ENCODE data around the gene EPB41L1.
A peak's percentile ranks its signal among the peaks of the same experiment; 100 is the strongest.

The EPB41L1 gene

GRCh38 chr20:36225666-36226065 is 71.1 kb downstream of the EPB41L1 start:
- DNase-seq (ENCODE audit: low spot score): no peak

GRCh38 chr20:36228770-36229169 is 74.2 kb downstream of the EPB41L1 start:
- DNase-seq (ENCODE audit: low spot score): no peak

DNA sequence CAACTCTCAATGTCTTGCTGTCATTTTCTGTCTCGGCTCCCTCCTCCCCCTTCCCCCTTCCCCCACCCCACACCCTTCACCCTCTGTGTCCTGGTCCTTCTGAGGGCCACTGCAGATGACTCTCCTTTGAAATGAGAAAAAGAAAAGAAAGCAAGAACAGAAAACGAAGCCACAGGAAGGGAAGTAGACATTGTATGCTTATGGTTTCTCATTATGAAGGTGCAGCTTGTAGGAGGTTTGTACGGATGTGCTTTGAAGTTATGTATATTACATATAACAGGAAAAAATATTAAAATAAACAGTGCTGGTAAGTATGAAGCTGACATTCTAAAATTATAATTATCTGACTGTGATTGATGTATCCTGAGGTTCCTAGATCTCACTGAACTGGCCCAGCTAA is 75.5 kb downstream of the EPB41L1 start:
- no peak for DNase-seq (ENCODE audit: low spot score)

DNA sequence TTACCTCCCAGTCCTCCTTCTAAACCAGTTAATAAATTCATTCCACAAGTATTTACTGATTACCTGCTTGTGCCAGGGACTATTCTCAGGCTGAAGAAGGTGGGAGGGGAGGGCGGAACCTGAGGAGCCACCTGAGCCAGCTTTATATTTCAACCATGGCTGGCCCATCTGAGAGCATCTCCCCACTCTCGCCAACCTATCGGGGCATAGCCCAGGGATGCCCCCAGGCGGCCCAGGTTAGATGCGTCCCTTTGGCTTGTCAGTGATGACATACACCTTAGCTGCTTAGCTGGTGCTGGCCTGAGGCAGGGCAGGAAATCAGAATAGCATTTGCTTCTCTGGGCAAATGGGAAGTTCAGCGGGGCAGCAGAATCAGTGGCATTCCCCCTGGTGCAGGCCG is 76.8 kb downstream of the EPB41L1 start:
- DNase-seq (ENCODE audit: low spot score): no peak

DNA sequence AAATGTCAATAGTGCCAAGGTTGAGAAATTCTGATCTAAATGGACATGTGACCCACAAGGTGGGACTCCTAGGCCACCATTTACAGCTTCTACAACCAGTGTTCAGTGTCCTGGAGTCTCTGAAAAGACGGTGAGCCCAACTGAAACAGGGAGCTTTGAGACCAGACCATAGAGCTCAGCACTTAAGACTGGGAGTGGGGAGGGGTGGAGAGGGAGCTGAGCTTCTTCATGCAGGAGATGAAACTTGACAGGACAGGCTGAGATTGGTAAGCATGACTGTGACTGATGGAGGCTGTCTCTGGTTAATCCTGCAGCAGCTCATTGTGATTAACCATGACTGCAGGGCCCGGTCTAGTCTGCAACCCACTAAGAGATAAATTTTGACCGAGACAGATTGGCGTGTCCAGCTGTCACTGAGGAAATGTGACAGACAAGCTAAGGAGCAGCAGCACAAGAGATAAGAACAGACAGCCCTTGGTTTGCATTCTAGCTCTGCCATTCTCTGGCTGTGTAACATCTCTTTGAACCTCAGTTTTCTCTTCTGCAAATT is 80.3 kb downstream of the EPB41L1 start:
- no peak for DNase-seq (ENCODE audit: low spot score)

DNA sequence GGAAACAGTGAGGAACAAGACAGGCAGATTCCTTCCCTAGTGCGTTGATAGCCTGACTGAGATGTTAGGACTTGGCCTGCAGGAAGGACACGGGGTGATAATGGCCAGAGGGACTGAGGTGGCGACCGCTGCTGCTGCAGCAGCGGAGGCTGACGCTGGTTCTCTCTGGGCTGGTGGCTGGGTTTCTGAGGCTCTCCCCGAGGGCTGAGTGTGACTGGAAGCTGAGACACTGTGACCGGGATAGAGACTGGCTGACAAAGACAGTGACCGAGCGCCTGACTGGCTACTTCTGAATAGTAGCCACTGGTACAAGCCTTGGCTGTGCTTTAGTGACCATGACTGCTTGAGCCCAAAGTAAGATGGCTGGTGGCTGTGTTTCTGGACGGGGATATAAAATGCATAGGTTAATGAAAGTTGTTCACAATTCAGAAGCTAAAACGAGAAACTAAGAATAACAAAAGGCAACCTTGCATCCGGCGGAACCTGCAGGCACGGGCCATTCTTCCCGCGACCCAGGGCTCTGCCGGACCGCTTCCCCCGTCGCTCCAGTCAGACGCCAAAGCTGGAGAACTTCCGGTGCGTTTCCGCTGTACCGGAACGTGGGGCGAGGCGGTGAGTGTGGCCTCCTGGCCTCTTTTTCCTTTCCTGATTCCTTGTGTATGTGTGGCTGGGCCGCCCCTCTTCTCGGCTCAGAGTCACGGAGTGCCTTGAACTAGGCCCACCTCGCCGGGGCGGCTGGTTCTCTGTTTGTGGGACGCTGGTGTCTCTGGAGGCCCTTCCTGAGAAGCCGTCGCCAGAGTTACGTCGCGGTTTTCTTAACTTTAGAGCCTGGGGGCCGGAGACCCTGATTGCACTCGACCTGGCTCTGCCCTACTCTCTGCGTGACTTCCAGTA is 81.6 kb downstream of the EPB41L1 start, which contains the start of gene AAR2:
Gene AAR2, plus strand, starts transcription at position 587 of the 894 bp plus-strand sequence. CDS start 3,391 bp downstream, outside the sequence.
- peak; percentile 63 for DNase-seq (ENCODE audit: low spot score)

- no peak for DNase-seq (ENCODE audit: low spot score)
Measured at GRCh38 chr20:36236786-36237121, 82.2 kb downstream of the EPB41L1 start.

GRCh38 chr20:36237477-36237876 is 82.9 kb downstream of the EPB41L1 start:
- no peak for DNase-seq (ENCODE audit: low spot score)

DNA sequence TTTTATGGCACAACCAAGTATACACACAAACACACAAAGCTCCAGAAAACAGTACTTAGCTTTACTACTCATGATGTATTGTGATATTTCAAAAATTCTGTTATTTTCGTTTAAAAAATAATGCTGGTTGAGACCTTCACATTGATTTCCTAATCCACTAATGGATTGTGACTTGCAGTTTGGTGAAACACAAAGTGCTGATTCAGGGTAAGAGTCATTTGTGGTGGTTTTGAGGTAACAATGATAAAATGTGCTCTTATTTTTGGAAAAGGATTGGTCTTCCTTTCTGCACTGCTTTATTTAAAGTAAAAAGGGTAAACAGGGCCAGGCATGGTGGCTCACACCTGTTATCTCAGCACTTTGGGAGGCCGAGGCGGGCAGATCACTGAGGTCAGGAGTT is 83.6 kb downstream of the EPB41L1 start:
- DNase-seq (ENCODE audit: low spot score): no peak

DNA sequence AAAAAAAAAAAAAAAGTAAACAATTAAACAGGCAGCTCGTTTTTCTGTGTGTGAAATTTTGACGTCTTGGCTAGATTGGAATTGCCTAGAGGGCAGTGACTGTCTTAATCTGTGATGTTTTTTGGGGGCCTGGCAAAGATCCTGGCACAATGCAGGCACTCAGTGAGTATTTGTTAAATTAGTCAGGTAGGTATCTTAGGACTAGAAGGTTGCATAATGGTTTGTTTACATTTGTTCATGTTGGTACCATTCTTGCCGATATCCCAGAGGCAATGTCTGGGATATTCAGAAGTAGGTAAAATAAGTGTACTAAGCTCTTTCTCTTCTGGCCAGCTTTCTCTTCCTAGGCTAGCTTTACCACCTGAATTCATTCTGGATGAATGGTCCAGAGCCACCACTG is 84.2 kb downstream of the EPB41L1 start:
- DNase-seq (ENCODE audit: low spot score): no peak

DNA sequence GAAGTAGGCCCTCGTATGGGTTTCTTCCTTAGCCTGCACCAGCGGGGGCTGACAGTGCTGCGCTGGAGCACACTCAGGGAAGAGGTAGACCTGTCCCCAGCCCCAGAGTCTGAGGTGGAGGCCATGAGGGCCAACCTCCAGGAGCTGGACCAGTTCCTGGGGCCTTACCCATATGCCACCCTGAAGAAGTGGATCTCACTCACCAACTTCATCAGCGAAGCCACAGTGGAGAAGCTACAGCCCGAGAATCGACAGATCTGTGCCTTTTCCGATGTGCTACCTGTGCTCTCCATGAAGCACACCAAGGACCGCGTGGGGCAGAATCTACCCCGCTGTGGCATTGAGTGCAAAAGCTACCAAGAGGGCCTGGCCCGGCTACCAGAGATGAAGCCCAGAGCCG is 85.5 kb downstream of the EPB41L1 start:
- DNase-seq (ENCODE audit: low spot score): no peak

- DNase-seq (ENCODE audit: low spot score): no peak
Measured at GRCh38 chr20:36241678-36242077, 87.1 kb downstream of the EPB41L1 start.

GRCh38 chr20:36243726-36244125 is 89.2 kb downstream of the EPB41L1 start:
- no peak for DNase-seq (ENCODE audit: low spot score)

DNA sequence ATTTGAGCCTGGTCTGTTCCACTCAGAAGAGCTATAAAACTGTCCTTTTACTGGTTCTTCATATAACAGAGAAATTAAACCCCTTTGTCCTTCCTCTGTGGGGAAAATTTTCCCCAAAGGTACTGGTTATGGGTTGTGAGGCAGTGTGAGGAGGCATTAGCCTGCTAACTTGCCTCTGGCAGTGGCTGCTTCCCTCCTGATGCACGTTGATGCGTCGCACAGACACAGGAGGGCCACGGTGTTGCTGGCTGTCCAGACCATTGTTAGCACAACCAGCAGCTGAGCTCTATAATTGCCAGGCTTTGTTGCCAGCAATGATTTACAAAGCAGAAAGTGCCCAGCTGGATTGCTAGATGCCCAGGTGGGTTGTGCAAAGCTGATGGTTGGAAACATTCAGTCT is 91.9 kb downstream of the EPB41L1 start:
- no peak for DNase-seq (ENCODE audit: low spot score)

DNA sequence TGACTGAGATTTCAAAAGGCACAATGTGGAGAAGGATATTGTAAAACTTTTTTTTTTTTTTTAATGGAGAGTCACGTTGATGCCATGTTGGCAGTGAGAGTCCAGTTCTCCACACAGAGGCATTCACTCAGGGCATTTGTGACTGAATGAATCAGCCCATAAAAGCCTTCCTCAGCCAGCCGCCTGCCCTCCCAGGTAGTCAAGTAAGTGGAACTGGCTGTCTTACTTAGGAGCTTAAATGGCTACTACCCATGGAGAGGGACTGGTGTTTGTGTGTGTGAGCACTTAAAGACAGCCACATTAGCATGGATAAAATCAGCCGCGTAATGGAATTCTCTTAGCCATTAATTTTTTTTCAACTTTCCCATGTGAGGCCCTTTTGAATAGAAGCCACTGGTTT is 94.3 kb downstream of the EPB41L1 start:
- DNase-seq (ENCODE audit: low spot score): no peak

DNA sequence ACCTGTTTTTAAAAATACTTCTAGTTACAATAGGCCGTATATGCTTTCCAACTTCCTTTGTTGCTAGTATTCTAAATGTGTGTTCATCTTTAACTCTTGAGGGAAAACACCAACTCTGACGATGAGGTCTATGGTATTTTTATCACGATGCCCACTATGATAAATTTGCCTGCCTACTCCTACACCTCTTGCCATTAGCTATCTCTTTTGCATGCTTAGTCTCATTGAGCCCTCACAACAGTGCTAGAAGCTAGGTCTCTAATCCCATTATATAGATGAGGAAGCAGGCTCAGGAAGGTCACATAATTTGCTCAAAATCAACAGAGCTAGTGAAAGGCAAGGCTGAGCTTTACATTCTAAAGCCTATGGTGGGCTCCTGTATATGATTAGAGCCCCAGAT is 94.9 kb downstream of the EPB41L1 start:
- no peak for DNase-seq (ENCODE audit: low spot score)

GRCh38 chr20:36251426-36251825 is 96.9 kb downstream of the EPB41L1 start:
- no peak for DNase-seq (ENCODE audit: low spot score)

DNA sequence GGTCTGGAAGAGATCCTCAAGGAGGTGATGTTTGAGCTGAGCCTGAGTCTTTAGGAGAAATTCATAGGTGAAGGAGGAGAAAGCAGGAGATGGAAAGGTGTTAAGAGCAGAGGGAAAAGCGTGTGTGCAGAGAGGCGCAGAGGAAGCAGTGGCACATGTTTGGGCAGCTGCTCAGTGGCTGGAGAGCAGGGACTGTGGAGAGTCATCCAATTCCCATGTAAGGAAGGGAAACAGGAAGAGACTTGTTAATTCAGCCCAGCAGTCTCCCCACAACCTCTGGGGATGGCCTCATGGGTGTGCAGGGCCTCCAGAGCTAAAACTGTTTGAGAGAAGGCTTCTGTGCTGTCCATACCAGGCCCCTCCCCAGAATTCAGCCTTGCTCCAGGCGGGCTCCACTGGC is 98.0 kb downstream of the EPB41L1 start:
- DNase-seq (ENCODE audit: low spot score): no peak

DNA sequence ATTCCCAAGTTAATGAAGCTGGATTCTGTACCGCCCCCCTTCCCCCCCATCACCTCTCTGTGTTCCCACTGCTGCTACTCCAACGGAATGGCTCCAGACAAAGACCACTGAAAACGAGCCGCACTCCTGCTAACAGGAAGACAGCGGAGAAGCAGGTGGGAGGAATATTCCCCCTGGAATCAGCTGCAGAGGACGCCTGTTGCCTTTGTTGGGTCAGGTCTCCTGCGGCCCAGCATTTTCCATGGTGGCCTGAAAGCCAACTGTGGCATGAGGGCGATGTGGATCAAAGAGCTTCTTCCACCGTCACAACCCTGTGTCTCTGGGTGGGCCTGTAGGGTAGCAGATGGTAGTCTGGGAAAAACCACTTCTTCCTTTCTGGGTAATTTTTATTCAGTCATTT is 98.5 kb downstream of the EPB41L1 start:
- no peak for DNase-seq (ENCODE audit: low spot score)

GRCh38 chr20:36254076-36254475 is 99.5 kb downstream of the EPB41L1 start:
- DNase-seq (ENCODE audit: low spot score): no peak

DNA sequence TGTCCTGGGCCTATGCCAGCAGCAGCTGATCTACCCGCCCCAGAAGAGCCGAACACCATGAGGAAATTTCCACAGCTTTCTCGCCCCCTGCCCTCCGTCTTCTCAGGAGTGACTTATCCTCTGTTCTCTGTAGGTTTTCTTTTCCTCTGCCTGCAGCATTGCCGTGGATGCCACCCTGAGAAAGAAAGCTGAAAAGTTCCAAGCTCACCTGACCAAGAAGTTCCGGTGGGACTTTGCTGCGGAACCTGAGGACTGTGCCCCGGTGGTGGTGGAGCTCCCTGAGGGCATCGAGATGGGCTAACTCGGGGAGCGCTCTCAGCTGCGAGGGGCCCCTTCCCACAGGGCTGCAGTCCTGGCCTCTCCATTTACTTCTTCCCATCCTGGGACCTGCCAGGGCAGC is 100.9 kb downstream of the EPB41L1 start:
- no peak for DNase-seq (ENCODE audit: low spot score)

DNA sequence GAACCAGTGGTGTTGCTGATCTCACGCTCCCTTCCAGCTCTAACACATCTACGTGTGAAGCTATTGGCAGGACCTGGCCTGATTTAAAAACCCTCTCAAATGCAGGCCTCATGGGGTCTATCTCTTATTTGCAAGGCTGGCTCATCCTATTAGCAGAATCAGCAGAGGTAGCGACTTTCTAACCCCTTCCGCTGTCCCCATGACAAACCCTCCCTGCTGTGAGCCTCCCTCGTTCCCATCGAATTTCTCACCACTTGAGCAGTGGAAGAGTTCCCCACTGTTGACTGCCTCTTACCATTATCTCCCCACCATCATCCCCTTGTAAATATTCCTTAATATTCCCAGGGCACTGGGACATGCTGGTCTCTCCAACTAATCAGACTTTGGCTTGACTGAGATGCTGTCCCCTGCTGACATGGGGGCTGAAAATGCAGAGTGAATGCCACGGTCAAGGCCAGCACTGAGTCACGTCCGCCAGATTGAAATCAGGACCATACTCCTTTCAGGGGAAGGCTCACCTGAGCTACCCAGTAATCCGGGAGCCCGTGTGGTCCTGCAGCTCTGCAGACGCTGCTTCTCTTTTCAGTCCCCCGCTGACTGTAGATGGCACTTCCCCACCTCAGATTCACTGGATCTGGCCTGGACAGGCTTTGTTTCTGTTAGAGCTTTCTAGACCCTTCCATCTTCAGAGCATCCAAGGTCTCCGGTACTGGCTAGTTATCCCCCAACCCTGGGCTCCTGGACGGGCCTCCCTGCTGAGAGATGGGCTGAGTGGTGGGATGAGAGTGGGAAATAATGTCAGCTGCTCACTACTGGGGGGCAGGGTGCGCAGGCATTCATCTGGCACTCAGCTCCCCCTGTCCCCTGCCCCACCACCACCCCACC is 104.9 kb downstream of the EPB41L1 start:
- no peak for DNase-seq (ENCODE audit: low spot score)

DNA sequence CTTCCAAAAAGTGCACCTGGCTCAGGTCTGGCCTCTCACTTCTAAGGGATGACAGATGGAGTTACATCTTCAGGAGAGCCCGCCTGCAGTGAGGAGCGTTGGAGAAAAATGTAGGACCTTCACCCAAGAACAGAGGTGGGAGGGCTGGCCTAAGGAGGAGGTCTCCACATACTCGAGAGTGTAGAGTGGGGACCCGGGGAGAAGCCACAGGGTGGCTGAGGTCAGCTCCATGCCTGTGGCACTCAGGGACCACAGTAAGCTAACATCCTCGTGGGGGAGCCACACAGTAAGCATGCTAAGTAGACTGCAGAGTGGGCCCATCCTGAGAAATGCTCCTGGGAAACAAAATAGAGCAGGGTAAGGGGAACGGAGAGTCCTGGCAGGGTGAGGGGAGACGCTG is 105.8 kb downstream of the EPB41L1 start:
- no peak for DNase-seq (ENCODE audit: low spot score)

Data from germinal center (tissue), 1 donor.